IMR-90 (cell line): ENCODE measurements around the gene CCHCR1. TPM values are rescaled to one million over a fixed set of nuclear protein-coding genes. Genes with fewer than 3 reads are reported as not detected.

Experiments
- ATAC-seq: fragments of 200-7000 bp; cut with Tn5 transposase; 2 replicates; pipeline ENCODE4 v1.9.1; 2020; ENCODE audit warnings: low read depth, mild to moderate bottlenecking, moderate library complexity
- BruUV-seq: library from RNA; stranded (reverse); fragments of 400-500 nt; replicated peaks from 2 replicates; lab custom pipeline; 2021; lab: Mats Ljungman, UMichigan
- CTCF ChIA-PET: fragments of 300-600 bp; formaldehyde crosslinking; extraction: SDS; loops from one replicate; lab custom pipeline; 2021; ENCODE audit warnings: antibody characterized with exemption; lab: Yijun Ruan, JAX
- POLR2A ChIA-PET: fragments of 300-600 bp; sonication (Branson Sonifier 250); formaldehyde crosslinking; loops from one replicate; lab custom pipeline; 2022; ENCODE audit warnings: antibody characterized with exemption; ENCODE audit not compliant: unreplicated experiment; lab: Charles Lee
- DNase-seq: peaks from one replicate; pipeline ENCODE4 v3.0.0; 2013
- H2AFZ ChIP-seq: replicated peaks from 2 replicates; pipeline ENCODE3; 2013; ENCODE audit warnings: low read length, mild to moderate bottlenecking; ENCODE audit not compliant: poor library complexity
- H2AK5ac ChIP-seq: 2 replicates; pipeline ENCODE4 v1.6.1; 2013; ENCODE audit warnings: low read depth, low read length, inconsistent platforms
- H2AK9ac ChIP-seq: replicated peaks from 2 replicates; pipeline ENCODE3; 2013; ENCODE audit warnings: mild to moderate bottlenecking, low read depth, low read length, moderate library complexity; ENCODE audit not compliant: poor library complexity
- H2BK120ac ChIP-seq: 2 replicates; pipeline ENCODE4 v1.6.1; 2013; ENCODE audit warnings: low read depth, low read length, inconsistent platforms
- H2BK15ac ChIP-seq: 3 replicates; pipeline ENCODE4 v1.6.1; 2013; ENCODE audit warnings: low read depth, low read length, inconsistent platforms
- H2BK20ac ChIP-seq: 2 replicates; pipeline ENCODE4 v1.6.1; 2013; ENCODE audit warnings: low read depth, mild to moderate bottlenecking, inconsistent platforms, low read length, moderate library complexity
- H2BK5ac ChIP-seq: 2 replicates; pipeline ENCODE4 v1.6.1; 2013; ENCODE audit warnings: mild to moderate bottlenecking, low read depth, low read length, inconsistent platforms; ENCODE audit not compliant: poor library complexity, severe bottlenecking
- H3K14ac ChIP-seq: replicated peaks from 2 replicates; pipeline ENCODE4 v1.6.1; 2013; ENCODE audit warnings: low read depth, low read length, inconsistent platforms
- H3K18ac ChIP-seq: 2 replicates; pipeline ENCODE4 v1.6.1; 2013; ENCODE audit warnings: low read depth, low read length, control low read depth
- H3K23ac ChIP-seq: 2 replicates; pipeline ENCODE4 v1.6.1; 2013; ENCODE audit warnings: low read depth, low read length, inconsistent platforms
- H3K27ac ChIP-seq: 2 replicates; pipeline ENCODE4 v1.5.1; 2013; ENCODE audit warnings: mild to moderate bottlenecking, control low read depth, low read length; ENCODE audit not compliant: insufficient read depth
- H3K27me3 ChIP-seq: 2 replicates; pipeline ENCODE4 v1.6.1; 2013; ENCODE audit warnings: low read length; ENCODE audit not compliant: control insufficient read depth, insufficient read depth
- H3K36me3 ChIP-seq: 2 replicates; pipeline ENCODE4 v1.6.1; 2013; ENCODE audit warnings: low read length, mixed read lengths; ENCODE audit not compliant: control insufficient read depth, insufficient read depth
- H3K4ac ChIP-seq: 2 replicates; pipeline ENCODE4 v1.6.1; 2013; ENCODE audit warnings: low read depth, low read length, inconsistent platforms
- H3K4me1 ChIP-seq: 2 replicates; pipeline ENCODE4 v1.6.1; 2013; ENCODE audit warnings: low read length, mixed read lengths; ENCODE audit not compliant: control insufficient read depth, insufficient read depth
- H3K4me2 ChIP-seq: 2 replicates; pipeline ENCODE4 v1.6.1; 2013; ENCODE audit warnings: low read depth, mild to moderate bottlenecking, control low read depth, low read length, moderate library complexity
- H3K4me3 ChIP-seq: 2 replicates; pipeline ENCODE4 v1.5.1; 2013; ENCODE audit warnings: low read depth, mild to moderate bottlenecking, control low read depth, low read length, moderate library complexity; ENCODE audit not compliant: insufficient read depth
- H3K56ac ChIP-seq: 2 replicates; pipeline ENCODE4 v1.6.1; 2013; ENCODE audit warnings: low read length, inconsistent platforms; ENCODE audit not compliant: insufficient read depth; ENCODE audit errors: extremely low read depth
- H3K79me1 ChIP-seq, 2 experiments: 2 replicates each; pipeline ENCODE4 v1.6.1; 2013; ENCODE audit warnings: low read length in 2 of 2, inconsistent platforms in 1 of 2, low read depth in 1 of 2
- H3K9ac ChIP-seq: 2 replicates; pipeline ENCODE4 v1.6.1; 2013; ENCODE audit warnings: low read depth, low read length, control low read depth
- H3K9me1 ChIP-seq: 2 replicates; pipeline ENCODE4 v1.6.1; 2013; ENCODE audit warnings: low read length, inconsistent platforms; ENCODE audit not compliant: insufficient read depth
- H3K9me3 ChIP-seq: 2 replicates; pipeline ENCODE4 v1.6.1; 2013; ENCODE audit warnings: low read length; ENCODE audit not compliant: control insufficient read depth, insufficient read depth
- H4K20me1 ChIP-seq: 2 replicates; pipeline ENCODE4 v1.6.1; 2013; ENCODE audit warnings: low read length, inconsistent platforms; ENCODE audit not compliant: insufficient read depth
- H4K5ac ChIP-seq: 2 replicates; pipeline ENCODE4 v1.6.1; 2013; ENCODE audit warnings: mild to moderate bottlenecking, low read depth, low read length, control low read depth
- H4K8ac ChIP-seq, 2 experiments: 2 replicates each; pipeline ENCODE4 v1.6.1; 2013; ENCODE audit warnings: low read depth in 2 of 2, low read length in 2 of 2, control low read depth in 1 of 2, inconsistent platforms in 1 of 2
- H4K91ac ChIP-seq: 2 replicates; pipeline ENCODE4 v1.6.1; 2013; ENCODE audit warnings: low read depth, low read length, inconsistent platforms; ENCODE audit not compliant: insufficient read depth
- BHLHE40 ChIP-seq: fragments of 150-350 bp; IDR thresholded peaks from 2 replicates; pipeline ENCODE4 v1.6.1; 2016; ENCODE audit warnings: mild to moderate bottlenecking, low read depth, low read length
- MAFK ChIP-seq: IDR thresholded peaks from 2 replicates; pipeline ENCODE4 v1.6.1; 2012; ENCODE audit warnings: low read depth, low read length, improper control_type of control experiment
- MAZ ChIP-seq: IDR thresholded peaks from 2 replicates; pipeline ENCODE4 v1.6.1; 2012; ENCODE audit warnings: low read depth, mild to moderate bottlenecking, low read length, improper control_type of control experiment, moderate library complexity, borderline replicate concordance
- MXI1 ChIP-seq: IDR thresholded peaks from 2 replicates; pipeline ENCODE4 v1.6.1; 2012; ENCODE audit warnings: low read depth, mild to moderate bottlenecking, low read length, moderate library complexity, borderline replicate concordance
- POLR2A ChIP-seq: IDR thresholded peaks from 2 replicates; pipeline ENCODE4 v1.6.1; 2012; ENCODE audit warnings: mild to moderate bottlenecking, low read depth, low read length
- RCOR1 ChIP-seq: IDR thresholded peaks from 2 replicates; pipeline ENCODE4 v1.6.1; 2012; ENCODE audit warnings: mild to moderate bottlenecking, low read length, improper control_type of control experiment; ENCODE audit not compliant: insufficient replicate concordance
- WGBS, 2 experiments: methylation state at CpG; one replicate each; pipeline versions ENCODE4 v1.1.5 to v1.1.7; 2013; ENCODE audit warnings: missing lambda C conversion rate in 2 of 2; ENCODE audit not compliant: insufficient read length in 1 of 2; ENCODE audit errors: extremely low coverage in 2 of 2; 5-methylcytosine and 5-hydroxymethylcytosine counted together
- dilution Hi-C: fragments of 300-500 bp; cut with HindIII; formaldehyde crosslinking; loops from one replicate; pipeline ENCODE4 v1.14.3; 2018; ENCODE audit warnings: low sequenced_read_pairs; ENCODE audit not compliant: unreplicated experiment
- in situ Hi-C: fragments of 300-500 bp; cut with MboI; formaldehyde crosslinking; loops from 3 replicates; pipeline ENCODE4 v1.14.3; 2019; ENCODE audit warnings: low sequenced_read_pairs, inconsistent platforms, mixed read lengths
- intact Hi-C: fragments of 100-400 bp; cut with micrococcal nuclease; formaldehyde crosslinking; loops from 2 replicates; pipeline ENCODE4 v1.10.0; 2022
- polyA plus RNA-seq, 3 experiments: library from polyadenylated mRNA; depleted of rRNA; stranded (reverse); fragments of >200 nt; gene quantifications; 2 replicates each; pipeline ENCODE4 v1.2.3, GENCODE V29; 2012; ENCODE audit warnings: low replicate concordance in 1 of 3
- total RNA-seq: library from RNA; depleted of rRNA; stranded (reverse); fragments of >200 nt; gene quantifications from 2 replicates; pipeline ENCODE4 v1.2.3, GENCODE V29; 2012
- TF ChIP-seq, protein P1 (sequence below): conservative IDR thresholded peaks from 2 replicates; pipeline ENCODE4 v1.5.1; 2012; ENCODE audit warnings: mild to moderate bottlenecking, low read depth, low read length, improper control_type of control experiment

The CCHCR1 gene
- total and polyA plus RNA-seq, 2 of the 4 experiments (the other 2 are of a cell fraction) = 13.1 to 22.0 TPM

DNA sequence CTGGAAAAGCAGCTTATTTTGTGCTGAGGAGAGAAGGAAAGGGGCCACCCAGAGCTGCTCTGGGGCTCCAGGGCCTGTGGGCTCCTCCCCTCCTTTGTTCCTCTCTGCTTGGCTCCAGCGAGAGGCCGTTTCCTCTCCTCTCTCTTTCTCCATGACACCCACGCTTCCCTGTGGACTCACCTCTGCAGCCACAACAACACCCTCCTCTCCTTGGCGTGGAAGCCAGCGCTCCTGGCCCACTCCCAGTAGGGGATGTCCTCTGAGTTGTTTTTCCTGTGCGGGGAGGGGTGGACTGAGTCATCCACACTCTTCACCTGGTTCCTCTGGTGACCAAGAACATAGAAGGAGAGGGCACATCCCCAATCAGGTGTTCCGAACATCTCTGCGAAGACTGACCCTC is 32.4 kb downstream of the CCHCR1 start:
- ChIA-PET CTCF (interaction anchor here (0.7 kb wide), 1 partner anchor 22 kb away, joined by 3 read pairs; no protein-coding TSS in a partner anchor), POLR2A (no interaction called here)
- Histone ChIP-seq H3K4me1 (peaks cover 2% of the 10 kb centered on the region; the same call in 1 of the 2 replicates), H3K9me1 (no peaks in the 10 kb centered on the region), H4K8ac (no peak overlapping the region), H3K9me3 (no peaks in the 10 kb centered on the region), H2AK5ac (no peak overlapping the region), H3K14ac (no peak overlapping the region), H4K91ac (no peak overlapping the region), H4K5ac (no peak overlapping the region), H2AK9ac (peak overlapping the region; percentile 28), H3K27me3 (peaks cover 11% of the 10 kb centered on the region), H3K18ac (no peak overlapping the region), H4K20me1 (no peaks in the 10 kb centered on the region; the same call in 1 of the 2 replicates), H3K4me3 (no peak overlapping the region), H2BK20ac (no peak overlapping the region), H3K4me2 (no peak overlapping the region), H3K4ac (no peak overlapping the region), H3K9ac (no peak overlapping the region), H2BK15ac (no peak overlapping the region), H3K27ac (no peak overlapping the region), H3K79me1 (no peaks in the 10 kb centered on the region), H2BK120ac (no peak overlapping the region), H3K23ac (no peak overlapping the region), H3K56ac (no peak overlapping the region), H3K36me3 (no peaks in the 10 kb centered on the region), H2AFZ (peak overlapping the region; percentile 58), H2BK5ac (no peak overlapping the region)
- 100% methylated on average over 1 of the region's 8 CpGs; no CpG with 5 or more reads in 1 of the 2 experiments for WGBS, 2 experiments
- ATAC-seq = no peak
- dilution Hi-C loops (no loop called here), in situ Hi-C loops (no loop called here), intact Hi-C loops (no loop called here)
- BruUV-seq = no TSS peak
- TF ChIP-seq MXI1 (no peak), POLR2A (no peak), RCOR1 (no peak), MAZ (no peak), BHLHE40 (no peak), MAFK (no peak)
- TF ChIP-seq, protein P1, sequence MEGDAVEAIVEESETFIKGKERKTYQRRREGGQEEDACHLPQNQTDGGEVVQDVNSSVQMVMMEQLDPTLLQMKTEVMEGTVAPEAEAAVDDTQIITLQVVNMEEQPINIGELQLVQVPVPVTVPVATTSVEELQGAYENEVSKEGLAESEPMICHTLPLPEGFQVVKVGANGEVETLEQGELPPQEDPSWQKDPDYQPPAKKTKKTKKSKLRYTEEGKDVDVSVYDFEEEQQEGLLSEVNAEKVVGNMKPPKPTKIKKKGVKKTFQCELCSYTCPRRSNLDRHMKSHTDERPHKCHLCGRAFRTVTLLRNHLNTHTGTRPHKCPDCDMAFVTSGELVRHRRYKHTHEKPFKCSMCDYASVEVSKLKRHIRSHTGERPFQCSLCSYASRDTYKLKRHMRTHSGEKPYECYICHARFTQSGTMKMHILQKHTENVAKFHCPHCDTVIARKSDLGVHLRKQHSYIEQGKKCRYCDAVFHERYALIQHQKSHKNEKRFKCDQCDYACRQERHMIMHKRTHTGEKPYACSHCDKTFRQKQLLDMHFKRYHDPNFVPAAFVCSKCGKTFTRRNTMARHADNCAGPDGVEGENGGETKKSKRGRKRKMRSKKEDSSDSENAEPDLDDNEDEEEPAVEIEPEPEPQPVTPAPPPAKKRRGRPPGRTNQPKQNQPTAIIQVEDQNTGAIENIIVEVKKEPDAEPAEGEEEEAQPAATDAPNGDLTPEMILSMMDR = no peak
- peak; percentile 14 for DNase-seq
